Neuronal stem cell (in vitro differentiated cells): ENCODE data around the gene ZNF2.

ENCODE experiments used
- DNase-seq: peaks from one replicate; pipeline ENCODE4 v3.0.0-alpha.2; 2013; ENCODE audit warnings: low spot score
- H2AFZ ChIP-seq: one replicate; pipeline ENCODE4 v1.6.1; 2013; ENCODE audit warnings: mild to moderate bottlenecking, low read length, inconsistent platforms
- H2AK5ac ChIP-seq: 2 replicates; pipeline ENCODE4 v1.6.1; 2013; ENCODE audit warnings: low read depth, mild to moderate bottlenecking, inconsistent platforms, low read length, moderate library complexity, mixed read lengths
- H2BK120ac ChIP-seq: 2 replicates; pipeline ENCODE4 v1.6.1; 2013; ENCODE audit warnings: low read depth, mild to moderate bottlenecking, inconsistent platforms, low read length, moderate library complexity, mixed read lengths
- H2BK12ac ChIP-seq: one replicate; pipeline ENCODE4 v1.6.1; 2013; ENCODE audit warnings: low read length, inconsistent platforms
- H2BK15ac ChIP-seq: 2 replicates; pipeline ENCODE4 v1.6.1; 2013; ENCODE audit warnings: mild to moderate bottlenecking, low read length, inconsistent platforms, mixed read lengths
- H2BK5ac ChIP-seq: one replicate; pipeline ENCODE4 v1.6.1; 2013; ENCODE audit warnings: inconsistent platforms, mild to moderate bottlenecking, low read length, moderate library complexity
- H3K14ac ChIP-seq: one replicate; pipeline ENCODE4 v1.6.1; 2013; ENCODE audit warnings: low read length, inconsistent platforms
- H3K18ac ChIP-seq: 2 replicates; pipeline ENCODE4 v1.6.1; 2013; ENCODE audit warnings: low read length, inconsistent platforms
- H3K23ac ChIP-seq: 2 replicates; pipeline ENCODE4 v1.6.1; 2013; ENCODE audit warnings: low read depth, mild to moderate bottlenecking, mixed read lengths, low read length, inconsistent platforms; ENCODE audit not compliant: poor library complexity
- H3K27ac ChIP-seq: replicated peaks from 3 replicates; pipeline ENCODE4 v1.5.1; 2013; ENCODE audit warnings: low read length, inconsistent platforms
- H3K27me3 ChIP-seq, 3 experiments: 2 replicates each; pipeline ENCODE4 v1.6.1; 2013; ENCODE audit warnings: low read length in 3 of 3, mild to moderate bottlenecking in 2 of 3, inconsistent platforms in 1 of 3, low read depth in 1 of 3, mixed read lengths in 1 of 3, moderate library complexity in 1 of 3; ENCODE audit not compliant: control insufficient read depth in 3 of 3, insufficient read depth in 3 of 3
- H3K36me3 ChIP-seq, 2 donors: replicated peaks in 1 of 2; 2 replicates each; pipeline ENCODE4 v1.6.1; 2013; ENCODE audit warnings: low read length in 2 of 2; ENCODE audit not compliant: control insufficient read depth in 2 of 2, insufficient read depth in 2 of 2
- H3K4ac ChIP-seq: 2 replicates; pipeline ENCODE4 v1.6.1; 2013; ENCODE audit warnings: inconsistent platforms, mild to moderate bottlenecking, low read length, moderate library complexity
- H3K4me1 ChIP-seq, 2 donors: 1 replicate in 1 of 2; 2 replicates in 1 of 2; pipeline ENCODE4 v1.6.1; 2013; ENCODE audit warnings: low read length in 2 of 2, low read depth in 1 of 2; ENCODE audit not compliant: control insufficient read depth in 2 of 2, insufficient read depth in 1 of 2
- H3K4me2 ChIP-seq: one replicate; pipeline ENCODE4 v1.6.1; 2013; ENCODE audit warnings: mild to moderate bottlenecking, low read length, inconsistent platforms; ENCODE audit not compliant: insufficient read depth, poor library complexity, severe bottlenecking
- H3K4me3 ChIP-seq, 2 donors: 2 replicates each; pipeline ENCODE4 v1.5.1; 2013; ENCODE audit warnings: low read length in 2 of 2, mild to moderate bottlenecking in 2 of 2, inconsistent platforms in 1 of 2, moderate library complexity in 1 of 2
- H3K79me1 ChIP-seq: one replicate; pipeline ENCODE4 v1.6.1; 2013; ENCODE audit warnings: low read depth, mild to moderate bottlenecking, inconsistent platforms, low read length, moderate library complexity
- H3K9ac ChIP-seq: one replicate; pipeline ENCODE4 v1.6.1; 2013; ENCODE audit warnings: mild to moderate bottlenecking, low read depth, low read length, inconsistent platforms; ENCODE audit not compliant: poor library complexity
- H3K9me3 ChIP-seq, 2 donors: replicated peaks in 1 of 2; 2 replicates each; pipeline versions ENCODE3 to v1.6.1; 2013; ENCODE audit warnings: low read length in 2 of 2, mild to moderate bottlenecking in 2 of 2, inconsistent platforms in 1 of 2, low read depth in 1 of 2, mixed read lengths in 1 of 2, moderate library complexity in 1 of 2; ENCODE audit not compliant: control insufficient read depth in 2 of 2, insufficient read depth in 1 of 2
- H4K8ac ChIP-seq: one replicate; pipeline ENCODE4 v1.6.1; 2013; ENCODE audit warnings: low read depth, mild to moderate bottlenecking, inconsistent platforms, low read length, moderate library complexity
- H4K91ac ChIP-seq: one replicate; pipeline ENCODE4 v1.6.1; 2013; ENCODE audit warnings: low read length, low read depth, mild to moderate bottlenecking, inconsistent platforms; ENCODE audit not compliant: poor library complexity
- WGBS, 2 donors: extraction: QIAGEN DNeasy Blood & Tissue Kit; methylation state at CpG; one replicate each; pipeline ENCODE4 v1.1.7; 2013; ENCODE audit warnings: missing lambda C conversion rate in 2 of 2, mixed read lengths in 1 of 2; ENCODE audit not compliant: insufficient read length in 2 of 2, insufficient replicate concordance in 1 of 2; ENCODE audit errors: extremely low coverage in 2 of 2; 5-methylcytosine and 5-hydroxymethylcytosine counted together

ZNF2 gene

DNA sequence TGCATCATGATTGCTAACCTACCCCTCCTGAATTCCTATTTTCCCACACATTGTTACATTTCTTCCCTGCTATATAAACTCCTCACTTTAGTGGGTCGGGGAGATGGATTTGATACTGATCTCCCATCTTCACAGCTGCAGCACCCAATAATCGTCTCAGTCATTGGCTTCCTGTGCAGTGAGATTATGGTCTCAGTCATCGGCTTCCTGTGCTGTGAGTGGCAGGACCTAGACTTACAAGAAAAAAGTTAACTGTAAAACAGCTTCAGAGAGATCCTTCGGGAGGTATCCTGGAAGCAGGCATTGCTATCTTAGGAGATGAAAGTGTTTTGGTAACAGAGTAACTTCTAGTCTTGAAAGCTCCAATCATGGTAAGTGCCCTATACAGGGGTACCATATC lies 38.3 kb downstream of the ZNF2 start:
- Histone ChIP-seq H3K4me1 (peaks cover 0 to 3% of the 10 kb centered on the region in 2 donors), H3K79me1 (no peaks in the 10 kb centered on the region), H3K14ac (no peak overlapping the region), H3K23ac (no peak overlapping the region), H2BK12ac (no peak overlapping the region), H3K9ac (no peak overlapping the region), H3K18ac (no peak overlapping the region), H3K4me2 (no peak overlapping the region), H2AK5ac (no peak overlapping the region), H2BK120ac (no peak overlapping the region), H3K4ac (no peak overlapping the region), H3K27ac (no peak overlapping the region), H4K8ac (no peak overlapping the region), H3K4me3 (no peak overlapping the region), H3K27me3 (peaks cover 0 to 5% (median 0%) of the 10 kb centered on the region in 3 experiments), H2BK15ac (no peak overlapping the region), H3K9me3 (peaks cover 6 to 20% of the 10 kb centered on the region in 2 donors), H3K36me3 (peaks cover 2 to 7% of the 10 kb centered on the region in 2 donors), H4K91ac (no peak overlapping the region), H2AFZ (no peak overlapping the region), H2BK5ac (no peak overlapping the region)
- no CpG with 5 or more reads among the region's 4 CpGs for WGBS, 2 donors
- DNase-seq = no peak

DNA sequence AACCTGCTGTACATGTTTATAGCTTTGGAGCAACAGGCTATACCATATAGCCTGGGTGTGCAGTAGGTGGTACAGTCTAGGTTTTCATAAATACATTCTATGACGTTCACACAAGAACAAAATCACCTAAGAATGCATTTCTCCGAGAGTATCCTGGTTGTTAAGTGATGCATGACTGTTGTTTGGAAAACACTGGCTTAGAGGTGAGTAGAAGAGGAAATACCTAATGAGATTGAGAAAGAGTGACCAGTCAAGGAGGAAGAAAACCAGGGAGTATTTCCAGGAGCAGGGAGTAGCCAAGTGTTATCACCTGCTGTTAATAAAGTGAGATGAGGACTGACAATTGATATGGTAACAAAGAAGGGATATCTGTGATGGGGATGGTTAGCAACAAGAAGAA lies 38.8 kb downstream of the ZNF2 start:
- H4K8ac ChIP-seq = no peak overlapping the region
- H2BK5ac ChIP-seq = no peak overlapping the region
- H3K23ac ChIP-seq = no peak overlapping the region
- peaks cover 0 to 3% of the 10 kb centered on the region in 2 donors for H3K4me1 ChIP-seq
- peaks cover 0 to 5% (median 0%) of the 10 kb centered on the region in 3 experiments for H3K27me3 ChIP-seq
- no peak overlapping the region for H3K14ac ChIP-seq
- H2BK120ac ChIP-seq = no peak overlapping the region
- H2BK12ac ChIP-seq = no peak overlapping the region
- no peak overlapping the region for H3K9ac ChIP-seq
- no peaks in the 10 kb centered on the region for H3K79me1 ChIP-seq
- no peak overlapping the region for H4K91ac ChIP-seq
- no peak overlapping the region for H2AK5ac ChIP-seq
- no peak overlapping the region for H3K4ac ChIP-seq
- H3K18ac ChIP-seq = no peak overlapping the region
- H3K9me3 ChIP-seq = peaks cover 7 to 24% of the 10 kb centered on the region in 2 donors
- no peak overlapping the region for H2AFZ ChIP-seq
- peaks cover 4 to 12% of the 10 kb centered on the region in 2 donors for H3K36me3 ChIP-seq
- WGBS, 2 donors = no CpG with 5 or more reads among the region's 2 CpGs
- no peak overlapping the region for H2BK15ac ChIP-seq
- no peak overlapping the region for H3K27ac ChIP-seq
- H3K4me2 ChIP-seq = no peak overlapping the region
- DNase-seq = no peak
- H3K4me3 ChIP-seq = no peak overlapping the region

- Histone ChIP-seq H3K9ac (no peak overlapping the region), H2AFZ (peak overlapping the region; percentile 97), H3K27ac (no peak overlapping the region), H3K23ac (no peak overlapping the region), H3K9me3 (peaks cover 14 to 39% of the 10 kb centered on the region in 2 donors), H3K4ac (no peak overlapping the region), H2AK5ac (no peak overlapping the region), H3K4me2 (no peak overlapping the region), H3K18ac (no peak overlapping the region), H2BK15ac (no peak overlapping the region), H3K4me3 (peak overlapping the region in 1 of 2 donors; percentile 59), H2BK12ac (no peak overlapping the region), H4K8ac (no peak overlapping the region), H2BK120ac (no peak overlapping the region), H2BK5ac (no peak overlapping the region), H3K36me3 (peaks cover 9 to 25% of the 10 kb centered on the region in 2 donors), H3K4me1 (peaks cover 0 to 3% of the 10 kb centered on the region in 2 donors), H3K14ac (no peak overlapping the region), H3K79me1 (no peaks in the 10 kb centered on the region), H3K27me3 (peaks cover 0 to 5% (median 0%) of the 10 kb centered on the region in 3 experiments), H4K91ac (no peak overlapping the region)
- no peak for DNase-seq
- no CpG with 5 or more reads among the region's 10 CpGs for WGBS, 2 donors
Observed at GRCh38 chr2:95206096-95206495, 40.5 kb downstream of the ZNF2 start.

DNA sequence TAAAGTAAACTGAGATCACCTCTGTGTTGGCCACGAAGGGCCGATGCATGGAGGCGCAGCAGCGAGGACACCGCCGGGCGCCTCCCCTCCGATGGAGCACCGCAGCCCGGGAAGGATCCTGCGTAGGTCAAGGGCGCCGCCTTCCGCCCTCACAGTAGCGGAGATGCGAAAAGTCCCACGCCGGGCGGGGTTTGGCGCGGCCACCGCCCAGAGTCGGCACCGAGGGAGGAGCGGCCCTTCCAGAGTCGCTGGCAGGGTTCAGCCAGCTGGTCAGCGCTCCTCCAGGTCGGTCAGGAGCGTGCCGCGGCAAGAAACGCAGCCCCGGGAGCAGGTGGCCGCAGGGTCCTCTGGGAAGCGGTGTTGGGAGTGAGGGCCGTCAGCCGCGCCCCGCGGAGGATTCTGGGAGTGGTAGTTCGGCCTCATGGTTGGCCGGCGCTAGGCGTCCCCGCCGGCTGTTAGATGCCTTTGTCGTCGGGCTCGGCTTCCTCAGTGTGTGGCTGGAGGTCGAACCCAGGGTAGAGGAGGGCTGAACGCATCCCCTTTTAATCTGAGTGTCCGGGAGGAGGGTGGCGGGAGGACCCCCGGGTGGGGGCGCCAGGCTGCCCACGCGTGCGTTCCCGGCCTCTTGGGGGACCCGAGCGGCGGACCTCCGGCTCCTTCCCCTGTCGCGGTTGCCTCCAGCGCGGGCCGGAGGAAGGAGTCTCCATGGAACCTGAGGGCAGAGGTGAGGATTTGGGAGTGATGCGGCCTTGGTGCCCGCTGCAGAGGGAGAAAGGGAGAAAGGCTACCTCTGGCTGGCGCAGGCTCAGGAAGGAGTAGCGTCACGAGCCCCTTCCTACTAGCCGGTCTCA lies 41.7 kb downstream of the ZNF2 start, which contains the start of gene ZNF892:
ZNF892 (plus strand) TSS at position 411 of the 851 bp plus-strand sequence; CDS start at position 706, 295 bp downstream.
- H3K14ac ChIP-seq = no peak within 1 kb of the TSS
- peaks cover 22 to 51% of the 10 kb centered on the region in 2 donors for H3K9me3 ChIP-seq
- H3K18ac ChIP-seq = peak within 1 kb of the TSS; percentile 96
- H3K4me1 ChIP-seq = peaks cover 0 to 3% of the 10 kb centered on the region in 2 donors
- H3K9ac ChIP-seq = peak within 1 kb of the TSS; percentile 75
- H3K27me3 ChIP-seq = peaks cover 0 to 5% (median 0%) of the 10 kb centered on the region in 3 experiments
- H3K4me2 ChIP-seq = peak within 1 kb of the TSS; percentile 69
- H4K91ac ChIP-seq = no peak within 1 kb of the TSS
- H3K4me3 ChIP-seq = peak within 1 kb of the TSS; percentile 59 to 79
- peaks cover 16 to 38% of the 10 kb centered on the region in 2 donors for H3K36me3 ChIP-seq
- no peak within 1 kb of the TSS for H4K8ac ChIP-seq
- no peak within 1 kb of the TSS for H2AK5ac ChIP-seq
- peak within 1 kb of the TSS; percentile 97 for H2AFZ ChIP-seq
- peak within 1 kb of the TSS; percentile 28 for H2BK15ac ChIP-seq
- no peak within 1 kb of the TSS for H3K4ac ChIP-seq
- no peak within 1 kb of the TSS for H2BK12ac ChIP-seq
- no CpG with 5 or more reads among the region's 74 CpGs for WGBS, 2 donors
- no peak within 1 kb of the TSS for H2BK120ac ChIP-seq
- H3K27ac ChIP-seq = peak within 1 kb of the TSS; percentile 56
- no peak within 1 kb of the TSS for H2BK5ac ChIP-seq
- H3K79me1 ChIP-seq = no peaks in the 10 kb centered on the region
- peak; percentile 86 for DNase-seq
- H3K23ac ChIP-seq = peak within 1 kb of the TSS; percentile 75
